Gastroesophageal sphincter (tissue), 4 donors: ENCODE data around the gene ZMYND10. TPM values are rescaled to one million over a fixed set of nuclear protein-coding genes. Genes with fewer than 3 reads are reported as not detected.

Experiments
- ATAC-seq: fragments of 150-250 bp; one replicate; pipeline ENCODE4 v1.9.1; 2016; ENCODE audit warnings: mild to moderate bottlenecking, moderate library complexity
- H3K27ac ChIP-seq, 4 donors: fragments of 200-600 bp; sonication (generic) in 3 of 4; 1 replicate in 3 of 4; 2 replicates in 1 of 4; pipeline ENCODE4 v1.5.1; 2016 to 2019
- H3K27me3 ChIP-seq: fragments of 200-600 bp; sonication (generic); one replicate; pipeline ENCODE4 v1.5.1; 2019
- H3K36me3 ChIP-seq, 2 donors: fragments of 200-600 bp; sonication (generic); one replicate each; pipeline ENCODE4 v1.5.1; 2019; ENCODE audit warnings: control low read depth in 1 of 2
- H3K4me1 ChIP-seq, 3 donors: fragments of 200-600 bp; sonication (generic); 1 replicate in 2 of 3; 2 replicates in 1 of 3; pipeline ENCODE4 v1.5.1; 2016 to 2019; ENCODE audit warnings: control low read depth in 2 of 3
- H3K4me3 ChIP-seq, 2 donors: fragments of 200-600 bp; sonication (generic); one replicate each; pipeline ENCODE4 v1.5.1; 2019; ENCODE audit warnings: mild to moderate bottlenecking in 1 of 2, moderate library complexity in 1 of 2
- H3K9me3 ChIP-seq, 3 donors: fragments of 200-600 bp; sonication (generic); one replicate each; pipeline ENCODE4 v1.5.1; 2017 to 2019; ENCODE audit warnings: control low read depth in 2 of 3
- CTCF ChIP-seq, 4 experiments: fragments of 200-600 bp in 2 of 4; fragments of 450-650 bp in 2 of 4; sonication (generic) in 1 of 4; IDR thresholded peaks; one replicate each; pipeline ENCODE4 v1.5.1; 2017 to 2019; ENCODE audit warnings: antibody characterized with exemption in 4 of 4, mild to moderate bottlenecking in 2 of 4, moderate library complexity in 2 of 4
- EP300 ChIP-seq: sonication (generic); formaldehyde crosslinking; IDR thresholded peaks from one replicate; pipeline ENCODE4 v1.6.1; 2017; ENCODE audit warnings: antibody characterized with exemption, mild to moderate bottlenecking
- POLR2A ChIP-seq, 2 donors: fragments of 450-650 bp; IDR thresholded peaks; one replicate each; pipeline ENCODE4 v1.6.1; 2017; ENCODE audit warnings: antibody characterized with exemption in 2 of 2, mild to moderate bottlenecking in 2 of 2, moderate library complexity in 1 of 2
- POLR2AphosphoS5 ChIP-seq: sonication (generic); formaldehyde crosslinking; IDR thresholded peaks from one replicate; pipeline ENCODE4 v1.6.1; 2017; ENCODE audit warnings: antibody characterized with exemption
- WGBS, 2 donors: methylation state at CpG; one replicate each; pipeline ENCODE4 v1.1.5; 2018; ENCODE audit warnings: low coverage in 1 of 2; 5-methylcytosine and 5-hydroxymethylcytosine counted together
- total RNA-seq, 4 donors: library from RNA; depleted of rRNA; stranded (reverse); fragments of >200 nt; gene quantifications; one replicate each; pipeline ENCODE4 v1.1.0, GENCODE V29; 2016

The ZMYND10 gene
- total RNA-seq, 4 donors from 2014 or later: 0.54 TPM; not detected in 3

GRCh38 chr3:50294089-50294488, 51.4 kb downstream of the ZMYND10 start:
- ATAC-seq: no peak

GRCh38 chr3:50293079-50293801, 52.3 kb downstream of the ZMYND10 start:
- TF ChIP-seq CTCF (IDR thresholded peaks at IDR 0.05) (no peak), POLR2A (IDR thresholded peaks at IDR 0.05) (no peak), EP300 (no peak), POLR2AphosphoS5 (no peak)
- Histone ChIP-seq H3K4me3 (peak overlapping the region in 1 of 2 donors; percentile 100), H3K4me1 (peaks cover 0 to 40% (median 16%) of the 10 kb centered on the region in 3 donors), H3K36me3 (peaks cover 0 to 36% of the 10 kb centered on the region in 2 donors), H3K9me3 (no peaks in the 10 kb centered on the region), H3K27me3 (no peaks in the 10 kb centered on the region), H3K27ac (peak overlapping the region; percentile 69 to 93 (median 90))
- no peak for ATAC-seq
- 100% methylated on average over 1 of the region's 12 CpGs; no CpG with 5 or more reads in 1 of the 2 donors for WGBS, 2 donors

More at GRCh38 chr3:50294089-50294488, 51.4 kb downstream of the ZMYND10 start:
- TF ChIP-seq POLR2AphosphoS5 (no peak), EP300 (no peak), CTCF (IDR thresholded peaks at IDR 0.05) (no peak), POLR2A (IDR thresholded peaks at IDR 0.05) (no peak)
- Histone ChIP-seq H3K27me3 (no peaks in the 10 kb centered on the region), H3K4me1 (peaks cover 0 to 47% (median 21%) of the 10 kb centered on the region in 3 donors), H3K4me3 (no peak overlapping the region), H3K36me3 (peaks cover 0 to 28% of the 10 kb centered on the region in 2 donors), H3K9me3 (no peaks in the 10 kb centered on the region), H3K27ac (no peak overlapping the region)
- WGBS, 2 donors: 85% methylated on average over 2 of the region's 4 CpGs; no CpG with 5 or more reads in 1 of the 2 donors

GRCh38 chr3:50292159-50293078, 53.1 kb downstream of the ZMYND10 start, which contains the start of gene IFRD2:
TSS of gene IFRD2 (minus strand) at chr3:50292429. CDS start at chr3:50292274, 155 bp downstream.
- Histone ChIP-seq H3K9me3 (no peaks in the 10 kb centered on the region), H3K27me3 (no peaks in the 10 kb centered on the region), H3K27ac (peak within 1 kb of the TSS; percentile 69 to 93 (median 90)), H3K4me3 (peak within 1 kb of the TSS; percentile 97 to 100), H3K4me1 (peaks cover 0 to 32% (median 14%) of the 10 kb centered on the region in 3 donors), H3K36me3 (peaks cover 0 to 43% of the 10 kb centered on the region in 2 donors)
- TF ChIP-seq POLR2A (IDR thresholded peaks at IDR 0.05) (peak; percentile 40 to 70), EP300 (no peak), CTCF (IDR thresholded peaks at IDR 0.05) (no peak), POLR2AphosphoS5 (peak; percentile 88)
- ATAC-seq: peak; percentile 98
- WGBS, 2 donors: no CpG with 5 or more reads among the region's 67 CpGs

Other genes starting within 250 kb of the ZMYND10 start
- gene SEMA3F, start 190.4 kb downstream of the ZMYND10 start, total RNA-seq: 10 to 100 TPM in 3 of 4 donors, 1 to 10 TPM in 1; 6.7 to 33.5 (median 16.3) TPM
- not detected for gene GNAT1, start 154.1 kb downstream of the ZMYND10 start, total RNA-seq
- under 1 TPM in 2 of 4 donors, not detected in 2; 0.35 TPM for gene SLC38A3, start 140.5 kb downstream of the ZMYND10 start, total RNA-seq
- 100 to 1,000 TPM; 172 to 262 (median 222) TPM for gene GNAI2, start 109.5 kb downstream of the ZMYND10 start, total RNA-seq
- gene SEMA3B, start 76.6 kb downstream of the ZMYND10 start, total RNA-seq: 10 to 100 TPM; 29.1 to 54.9 (median 44.2) TPM
- gene LSMEM2, start 66.6 kb downstream of the ZMYND10 start, total RNA-seq: not detected
- gene IFRD2, start 53.3 kb downstream of the ZMYND10 start, total RNA-seq: 10 to 100 TPM; 37.3 to 85.4 (median 64.9) TPM
- 1 to 10 TPM; 2.4 to 8.8 (median 4.0) TPM for gene HYAL3, start 46.3 kb downstream of the ZMYND10 start, total RNA-seq
- gene NAA80, start 46.3 kb downstream of the ZMYND10 start, total RNA-seq: 10 to 100 TPM in 1 of 4 donors, 1 to 10 TPM in 3; 4.2 to 12.3 (median 7.9) TPM
- gene HYAL1, start 42.2 kb downstream of the ZMYND10 start, total RNA-seq: 10 to 100 TPM in 2 of 4 donors, 1 to 10 TPM in 2; 4.8 to 12.3 (median 7.9) TPM
- 10 to 100 TPM; 37.2 to 87.0 (median 74.8) TPM for gene HYAL2, start 23.0 kb downstream of the ZMYND10 start, total RNA-seq
- gene TUSC2, start 17.5 kb downstream of the ZMYND10 start, total RNA-seq: 10 to 100 TPM; 23.8 to 36.2 (median 31.3) TPM
- 10 to 100 TPM; 24.5 to 40.3 (median 26.9) TPM for gene RASSF1, start 4.9 kb downstream of the ZMYND10 start, total RNA-seq
- 10 to 100 TPM; 14.0 to 26.6 (median 19.5) TPM for gene NPRL2, start 5.0 kb upstream of the ZMYND10 start, total RNA-seq
- 10 to 100 TPM in 1 of 4 donors, 1 to 10 TPM in 3; 4.7 to 10.9 (median 9.0) TPM for gene CYB561D2, start 5.1 kb upstream of the ZMYND10 start, total RNA-seq
- gene TMEM115, start 13.8 kb upstream of the ZMYND10 start, total RNA-seq: 10 to 100 TPM; 41.1 to 66.2 (median 55.7) TPM
- 1 to 10 TPM in 1 of 4 donors, under 1 TPM in 3; 0.31 to 1.7 (median 0.66) TPM for gene CACNA2D2, start 157.9 kb upstream of the ZMYND10 start, total RNA-seq
- gene C3orf18, start 222.0 kb upstream of the ZMYND10 start, total RNA-seq: 10 to 100 TPM in 3 of 4 donors, 1 to 10 TPM in 1; 9.7 to 42.8 (median 25.3) TPM
- gene HEMK1, start 223.8 kb upstream of the ZMYND10 start, total RNA-seq: 10 to 100 TPM in 3 of 4 donors, 1 to 10 TPM in 1; 6.4 to 11.7 (median 11.4) TPM